Upper lobe of left lung (tissue), 6 donors: ENCODE results near the gene FAM83D. TPM values are rescaled to one million over a fixed set of nuclear protein-coding genes. Genes with fewer than 3 reads are reported as not detected.
A peak's percentile ranks its signal among the peaks of the same experiment; 100 is the strongest.

Experiments used
- ATAC-seq, 2 donors: fragments of 200-7000 bp; cut with Tn5 transposase; one replicate each; pipeline ENCODE4 v1.9.1; 2022; ENCODE audit warnings: mild to moderate bottlenecking in 2 of 2, moderate library complexity in 2 of 2; ENCODE audit not compliant: low FRiP score in 2 of 2
- DNase-seq, 2 donors: peaks; one replicate each; pipeline ENCODE4 v3.0.0-alpha.2; 2019 to 2020
- H3K27ac ChIP-seq, 4 donors: fragments of 200-600 bp; sonication (generic); one replicate each; pipeline ENCODE4 v1.5.1; 2016 to 2019
- H3K27me3 ChIP-seq, 4 donors: fragments of 200-600 bp; sonication (generic); one replicate each; pipeline ENCODE4 v1.5.1; 2017 to 2019
- H3K36me3 ChIP-seq, 4 donors: fragments of 200-600 bp; sonication (generic); one replicate each; pipeline ENCODE4 v1.5.1; 2016 to 2019
- H3K4me1 ChIP-seq, 4 donors: fragments of 200-600 bp; sonication (generic); one replicate each; pipeline ENCODE4 v1.5.1; 2018 to 2019
- H3K4me3 ChIP-seq, 4 donors: fragments of 200-600 bp; sonication (generic); one replicate each; pipeline ENCODE4 v1.5.1; 2017 to 2019; ENCODE audit warnings: mild to moderate bottlenecking in 2 of 4, moderate library complexity in 1 of 4
- H3K9me3 ChIP-seq, 4 donors: fragments of 200-600 bp; sonication (generic); one replicate each; pipeline ENCODE4 v1.5.1; 2018 to 2019
- EP300 ChIP-seq, 4 donors: sonication (generic); formaldehyde crosslinking; IDR thresholded peaks; one replicate each; pipeline ENCODE4 v1.5.1; 2017; ENCODE audit warnings: antibody characterized with exemption in 4 of 4, control low read depth in 2 of 4
- POLR2A ChIP-seq, 4 donors: fragments of 450-650 bp; IDR thresholded peaks; one replicate each; pipeline ENCODE4 v1.5.1; 2016 to 2017; ENCODE audit warnings: antibody characterized with exemption in 4 of 4, mild to moderate bottlenecking in 2 of 4
- POLR2AphosphoS5 ChIP-seq, 2 donors: sonication (generic); formaldehyde crosslinking; IDR thresholded peaks; one replicate each; pipeline ENCODE4 v1.5.1; 2017; ENCODE audit warnings: antibody characterized with exemption in 2 of 2
- WGBS, 2 donors: methylation state at CpG; one replicate each; pipeline ENCODE4 v1.1.5; 2017 to 2018; 5-methylcytosine and 5-hydroxymethylcytosine counted together
- total RNA-seq, 6 donors: library from RNA; depleted of rRNA in 4 of 6; stranded (reverse); fragments of >200 nt in 4 of 6; gene quantifications; one replicate each; pipeline versions ENCODE4 v1.1.0 to v1.2.1, GENCODE V29; 2016 to 2021
- TF ChIP-seq, protein P1 (sequence below), 6 experiments: fragments of 450-650 bp in 4 of 6; fragments of 200-600 bp in 2 of 6; sonication (generic) in 2 of 6; IDR thresholded peaks; one replicate each; pipeline ENCODE4 v1.5.1; 2016 to 2019; ENCODE audit warnings: antibody characterized with exemption in 6 of 6
- donor health status: DM: no; HTN: no; CAD: no; lungs with moderate emphysema.
- donor health status: DM: no; HTN: yes; CAD: no; lungs with severe emphysema.

Gene FAM83D
- total RNA-seq, 6 donors from 2014 or later = 1.0 to 4.8 (median 3.0) TPM

- Histone ChIP-seq H3K4me3 (no peak overlapping the region), H3K4me1 (no peaks in the 10 kb centered on the region), H3K36me3 (peaks cover 0 to 45% (median 3%) of the 10 kb centered on the region in 4 donors), H3K9me3 (peaks cover 0 to 6% (median 3%) of the 10 kb centered on the region in 4 donors), H3K27ac (no peak overlapping the region), H3K27me3 (no peaks in the 10 kb centered on the region)
- 95% methylated on average over 6 to 8 of the region's 8 CpGs for WGBS, 2 donors
- no peak for ATAC-seq
- TF ChIP-seq, protein P1, sequence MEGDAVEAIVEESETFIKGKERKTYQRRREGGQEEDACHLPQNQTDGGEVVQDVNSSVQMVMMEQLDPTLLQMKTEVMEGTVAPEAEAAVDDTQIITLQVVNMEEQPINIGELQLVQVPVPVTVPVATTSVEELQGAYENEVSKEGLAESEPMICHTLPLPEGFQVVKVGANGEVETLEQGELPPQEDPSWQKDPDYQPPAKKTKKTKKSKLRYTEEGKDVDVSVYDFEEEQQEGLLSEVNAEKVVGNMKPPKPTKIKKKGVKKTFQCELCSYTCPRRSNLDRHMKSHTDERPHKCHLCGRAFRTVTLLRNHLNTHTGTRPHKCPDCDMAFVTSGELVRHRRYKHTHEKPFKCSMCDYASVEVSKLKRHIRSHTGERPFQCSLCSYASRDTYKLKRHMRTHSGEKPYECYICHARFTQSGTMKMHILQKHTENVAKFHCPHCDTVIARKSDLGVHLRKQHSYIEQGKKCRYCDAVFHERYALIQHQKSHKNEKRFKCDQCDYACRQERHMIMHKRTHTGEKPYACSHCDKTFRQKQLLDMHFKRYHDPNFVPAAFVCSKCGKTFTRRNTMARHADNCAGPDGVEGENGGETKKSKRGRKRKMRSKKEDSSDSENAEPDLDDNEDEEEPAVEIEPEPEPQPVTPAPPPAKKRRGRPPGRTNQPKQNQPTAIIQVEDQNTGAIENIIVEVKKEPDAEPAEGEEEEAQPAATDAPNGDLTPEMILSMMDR (IDR thresholded peaks at IDR 0.05) = no peak
- TF ChIP-seq POLR2A (IDR thresholded peaks at IDR 0.05) (no peak), POLR2AphosphoS5 (IDR thresholded peaks at IDR 0.05) (no peak), EP300 (IDR thresholded peaks at IDR 0.05) (no peak)
- DNase-seq = no peak
Observed at GRCh38 chr20:38902601-38903000, 23.6 kb upstream of the FAM83D start.

- no peaks in the 10 kb centered on the region for H3K4me1 ChIP-seq
- ATAC-seq = no peak
- peaks cover 0 to 52% (median 3%) of the 10 kb centered on the region in 4 donors for H3K36me3 ChIP-seq
Observed at GRCh38 chr20:38903335-38903734, 22.9 kb upstream of the FAM83D start.

GRCh38 chr20:38905375-38905774 lies 20.8 kb upstream of the FAM83D start:
- Histone ChIP-seq H3K27me3 (no peaks in the 10 kb centered on the region), H3K9me3 (peaks cover 0 to 6% (median 3%) of the 10 kb centered on the region in 4 donors), H3K4me3 (no peak overlapping the region), H3K27ac (no peak overlapping the region), H3K36me3 (peaks cover 0 to 67% (median 3%) of the 10 kb centered on the region in 4 donors), H3K4me1 (no peaks in the 10 kb centered on the region)
- no peak for TF ChIP-seq EP300 (IDR thresholded peaks at IDR 0.05)
- DNase-seq (no peak), ATAC-seq (no peak)
- 50 to 76% methylated on average over 1 of the region's 1 CpG for WGBS, 2 donors

More at GRCh38 chr20:38903335-38903734, 22.9 kb upstream of the FAM83D start:
- no peak for TF ChIP-seq POLR2AphosphoS5 (IDR thresholded peaks at IDR 0.05)
- no peak for TF ChIP-seq EP300 (IDR thresholded peaks at IDR 0.05)
- no peak for TF ChIP-seq POLR2A (IDR thresholded peaks at IDR 0.05)
- TF ChIP-seq, protein P1 (IDR thresholded peaks at IDR 0.05) = no peak
- Histone ChIP-seq H3K4me3 (no peak overlapping the region), H3K27me3 (no peaks in the 10 kb centered on the region), H3K27ac (no peak overlapping the region), H3K9me3 (peaks cover 0 to 6% (median 3%) of the 10 kb centered on the region in 4 donors)
- 48 to 50% methylated on average over 5 of the region's 5 CpGs for WGBS, 2 donors
- no peak for DNase-seq

DNA sequence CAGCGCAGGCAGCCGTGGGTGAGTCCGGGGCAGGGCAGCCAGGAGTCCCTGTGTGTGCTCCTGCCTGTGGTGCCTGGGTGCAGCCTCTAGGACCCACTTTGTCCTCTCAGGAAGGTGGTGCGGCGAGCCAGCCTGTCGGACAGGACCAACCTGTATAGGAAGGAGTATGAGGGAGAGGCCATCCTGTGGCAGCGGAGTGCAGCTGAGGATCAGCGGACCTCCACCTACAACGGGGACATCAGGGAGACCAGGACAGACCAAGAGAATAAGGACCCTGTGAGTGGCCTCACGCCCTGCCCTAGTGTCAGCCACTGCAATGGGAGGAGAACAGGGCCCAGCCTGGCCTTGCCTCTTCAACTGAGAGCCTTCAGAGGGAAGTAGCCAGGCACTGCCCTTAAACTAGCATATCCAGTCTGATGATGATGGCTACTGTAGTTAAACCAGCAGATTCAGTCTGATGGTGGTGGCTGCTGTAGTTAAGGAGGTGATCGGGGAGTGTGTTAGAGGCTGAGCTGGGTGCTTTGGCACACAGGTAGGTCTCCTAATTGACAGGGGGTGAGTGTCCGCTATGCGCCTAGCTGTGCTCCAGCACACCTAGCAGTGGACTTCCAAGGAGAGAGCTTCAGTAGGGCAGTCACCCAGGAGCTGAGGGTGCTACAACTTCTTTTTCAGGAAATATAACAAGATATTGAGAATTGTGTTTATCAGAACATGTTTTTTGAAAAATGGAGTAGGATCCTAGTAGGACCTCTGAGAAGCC lies 18.1 kb upstream of the FAM83D start:
- no peak for ATAC-seq

GRCh38 chr20:38915355-38915754 lies 10.9 kb upstream of the FAM83D start:
- no peak for ATAC-seq
- Histone ChIP-seq H3K4me3 (no peak overlapping the region), H3K9me3 (no peaks in the 10 kb centered on the region), H3K36me3 (peaks cover 0 to 22% (median 9%) of the 10 kb centered on the region in 4 donors), H3K27ac (no peak overlapping the region), H3K4me1 (no peaks in the 10 kb centered on the region), H3K27me3 (no peaks in the 10 kb centered on the region)
- WGBS, 2 donors = 93 to 97% methylated on average over 7 of the region's 7 CpGs
- TF ChIP-seq POLR2AphosphoS5 (IDR thresholded peaks at IDR 0.05) = no peak
- TF ChIP-seq EP300 (IDR thresholded peaks at IDR 0.05) = no peak
- TF ChIP-seq, protein P1 (IDR thresholded peaks at IDR 0.05) = no peak
- TF ChIP-seq POLR2A (IDR thresholded peaks at IDR 0.05) = no peak
- DNase-seq = no peak

More for the DNA sequence above, 18.1 kb upstream of the FAM83D start:
- TF ChIP-seq, protein P1 (IDR thresholded peaks at IDR 0.05) = no peak
- TF ChIP-seq POLR2AphosphoS5 (IDR thresholded peaks at IDR 0.05) = no peak
- TF ChIP-seq POLR2A (IDR thresholded peaks at IDR 0.05) = no peak
- TF ChIP-seq EP300 (IDR thresholded peaks at IDR 0.05) = no peak
- Histone ChIP-seq H3K36me3 (peaks cover 0 to 57% (median 4%) of the 10 kb centered on the region in 4 donors), H3K4me1 (no peaks in the 10 kb centered on the region), H3K27ac (no peak overlapping the region), H3K9me3 (peaks cover 0 to 6% (median 3%) of the 10 kb centered on the region in 4 donors), H3K4me3 (no peak overlapping the region), H3K27me3 (no peaks in the 10 kb centered on the region)
- WGBS, 2 donors = 79 to 88% methylated on average over 6 to 13 of the region's 13 CpGs
- peak in 1 of 2 donors; percentile 52 for DNase-seq
